LoVo (cell line): Measurements from ENCODE around the gene FXR2.
"Not testable (repeated sequence)": the region's sequence is repeated elsewhere in the genome, so short reads cannot be mapped to it uniquely, and the experiment has no call there.

Experiments used
- DNase-seq: peaks from one replicate; pipeline ENCODE4 v3.0.0-alpha.2; 2016; ENCODE audit warnings: low spot score

The FXR2 gene

GRCh38 chr17:7614425-7615264 is at the start of gene FXR2:
Gene FXR2 (minus strand): TSS chr17:7614897. CDS start chr17:7614532, 365 bp downstream.
- peak; percentile 99 for DNase-seq

- no peak for DNase-seq
Observed at GRCh38 chr17:7656958-7657609, 42.4 kb upstream of the FXR2 start.

- DNase-seq, result no peak
Observed at GRCh38 chr17:7655541-7655840, 40.8 kb upstream of the FXR2 start.

- no peak for DNase-seq
Observed at GRCh38 chr17:7654832-7655540, 40.3 kb upstream of the FXR2 start.

- DNase-seq, result no peak
Observed at GRCh38 chr17:7652388-7653356, 38.0 kb upstream of the FXR2 start.

GRCh38 chr17:7651665-7652387 is 37.1 kb upstream of the FXR2 start:
- DNase-seq, result no peak

- DNase-seq, result no peak
Observed at GRCh38 chr17:7651097-7651664, 36.5 kb upstream of the FXR2 start.

- peak; percentile 1 for DNase-seq
Observed at GRCh38 chr17:7650509-7651096, 35.9 kb upstream of the FXR2 start, which contains the start of gene ATP1B2. Gene ATP1B2 (plus strand): TSS chr17:7650926. CDS start chr17:7651519, 593 bp downstream.

- no peak for DNase-seq
Observed at GRCh38 chr17:7647018-7647417, 32.3 kb upstream of the FXR2 start.

GRCh38 chr17:7646457-7646856 is 31.8 kb upstream of the FXR2 start:
- no peak for DNase-seq

- DNase-seq, result no peak
Observed at GRCh38 chr17:7644775-7645174, 30.1 kb upstream of the FXR2 start.

- not testable (repeated sequence) for DNase-seq
Observed at GRCh38 chr17:7641635-7642034, 26.9 kb upstream of the FXR2 start.

GRCh38 chr17:7640783-7641182 is 26.1 kb upstream of the FXR2 start:
- DNase-seq, result no peak

- DNase-seq, result no peak
Observed at GRCh38 chr17:7636163-7636562, 21.5 kb upstream of the FXR2 start.

GRCh38 chr17:7634384-7634783 is 19.7 kb upstream of the FXR2 start:
- DNase-seq, result no peak

- DNase-seq, result no peak
Observed at GRCh38 chr17:7633093-7633492, 18.4 kb upstream of the FXR2 start.

GRCh38 chr17:7632492-7632894 is 17.8 kb upstream of the FXR2 start:
- DNase-seq, result no peak

GRCh38 chr17:7631398-7632380 is 17.0 kb upstream of the FXR2 start:
- DNase-seq, result no peak

- no peak for DNase-seq
Observed at GRCh38 chr17:7629939-7630571, 15.4 kb upstream of the FXR2 start, which contains the start of gene SHBG. Gene SHBG (plus strand): TSS chr17:7630135. CDS start chr17:7630173, 38 bp downstream.
